ENCODE data around the gene GPR83. TPM values are rescaled to one million over a fixed set of nuclear protein-coding genes. Genes with fewer than 3 reads are reported as not detected.
A peak's percentile ranks its signal among the peaks of the same experiment; 100 is the strongest.

The GPR83 gene
- total and polyA plus RNA-seq, 2 donors (not counting 1 experiment from before 2014, with no cell fraction given) = 0.05 TPM; not detected in 1

- Histone ChIP-seq H3K4me1 (ENCODE audit: control insufficient read depth, extremely low read depth, insufficient read depth, low read length) (peaks cover 9% of the 10 kb centered on the region), H2AFZ (ENCODE audit: low read length) (no peak overlapping the region), H3K79me2 (ENCODE audit: control insufficient read depth, insufficient read depth, low read length) (no peaks in the 10 kb centered on the region), H3K4me2 (ENCODE audit: extremely low read depth, insufficient read depth, low read length) (no peak overlapping the region), H3K9ac (ENCODE audit: insufficient read depth, low read length) (no peak overlapping the region), H3K36me3 (ENCODE audit: control insufficient read depth, insufficient read depth, low read length) (no peaks in the 10 kb centered on the region), H3K9me3 (ENCODE audit: control insufficient read depth, insufficient read depth, low read depth, low read length) (no peaks in the 10 kb centered on the region), H3K27me3 (ENCODE audit: control insufficient read depth, insufficient read depth, low read length) (no peaks in the 10 kb centered on the region), H3K27ac (ENCODE audit: insufficient read depth, low read length) (no peak overlapping the region), H3K4me3 (replicated peaks in 1 of 4; ENCODE audit: control extremely low read depth in 1 of 4, insufficient read depth in 1 of 4, low read depth in 3 of 4, low read length in 4 of 4) (no peak overlapping the region), H4K20me1 (ENCODE audit: control insufficient read depth, extremely low read depth, insufficient read depth, low read length) (no peaks in the 10 kb centered on the region)
- TF ChIP-seq CTCF (conservative IDR thresholded peaks at IDR 0.05 in 1 of 2, IDR thresholded peaks at IDR 0.05 in 1 of 2; ENCODE audit: low read depth in 1 of 2, low read length in 2 of 2) (no peak), EZH2 (IDR thresholded peaks at IDR 0.05; ENCODE audit: low read length, missing control alignments) (no peak)
- DNase-seq (ENCODE audit: low read depth in 2 of 2) = no peak
These were observed 44.4 kb upstream of the GPR83 start for GRCh38 chr11:94445641-94446040.

- Histone ChIP-seq H3K4me3 (replicated peaks in 1 of 4; ENCODE audit: control extremely low read depth in 1 of 4, insufficient read depth in 1 of 4, low read depth in 3 of 4, low read length in 4 of 4) (no peak overlapping the region), H3K9me3 (ENCODE audit: control insufficient read depth, insufficient read depth, low read depth, low read length) (no peaks in the 10 kb centered on the region), H3K9ac (ENCODE audit: insufficient read depth, low read length) (no peak overlapping the region), H3K4me1 (ENCODE audit: control insufficient read depth, extremely low read depth, insufficient read depth, low read length) (no peaks in the 10 kb centered on the region), H3K27ac (ENCODE audit: insufficient read depth, low read length) (no peak overlapping the region), H3K36me3 (ENCODE audit: control insufficient read depth, insufficient read depth, low read length) (peaks cover 2% of the 10 kb centered on the region), H3K27me3 (ENCODE audit: control insufficient read depth, insufficient read depth, low read length) (no peaks in the 10 kb centered on the region), H3K79me2 (ENCODE audit: control insufficient read depth, insufficient read depth, low read length) (no peaks in the 10 kb centered on the region), H2AFZ (ENCODE audit: low read length) (no peak overlapping the region), H4K20me1 (ENCODE audit: control insufficient read depth, extremely low read depth, insufficient read depth, low read length) (no peaks in the 10 kb centered on the region), H3K4me2 (ENCODE audit: extremely low read depth, insufficient read depth, low read length) (no peak overlapping the region)
- TF ChIP-seq EZH2 (IDR thresholded peaks at IDR 0.05; ENCODE audit: low read length, missing control alignments) (no peak), CTCF (conservative IDR thresholded peaks at IDR 0.05 in 1 of 2, IDR thresholded peaks at IDR 0.05 in 1 of 2; ENCODE audit: low read depth in 1 of 2, low read length in 2 of 2) (no peak)
- no peak for DNase-seq (ENCODE audit: low read depth in 2 of 2)
These were observed 31.8 kb upstream of the GPR83 start for GRCh38 chr11:94433049-94433448.

- no peak for TF ChIP-seq EZH2 (IDR thresholded peaks at IDR 0.05; ENCODE audit: low read length, missing control alignments)
- no peak for TF ChIP-seq CTCF (conservative IDR thresholded peaks at IDR 0.05 in 1 of 2, IDR thresholded peaks at IDR 0.05 in 1 of 2; ENCODE audit: low read depth in 1 of 2, low read length in 2 of 2)
- H3K27ac ChIP-seq (ENCODE audit: insufficient read depth, low read length) = no peak overlapping the region
- H3K9me3 ChIP-seq (ENCODE audit: control insufficient read depth, insufficient read depth, low read depth, low read length) = no peaks in the 10 kb centered on the region
- peak; percentile 29 to 34 for DNase-seq (ENCODE audit: low read depth in 2 of 2)
- H3K36me3 ChIP-seq (ENCODE audit: control insufficient read depth, insufficient read depth, low read length) = peaks cover 2% of the 10 kb centered on the region
- H2AFZ ChIP-seq (ENCODE audit: low read length) = no peak overlapping the region
- H3K27me3 ChIP-seq (ENCODE audit: control insufficient read depth, insufficient read depth, low read length) = no peaks in the 10 kb centered on the region
- H3K4me3 ChIP-seq (replicated peaks in 1 of 4; ENCODE audit: control extremely low read depth in 1 of 4, insufficient read depth in 1 of 4, low read depth in 3 of 4, low read length in 4 of 4) = no peak overlapping the region
- no peaks in the 10 kb centered on the region for H3K79me2 ChIP-seq (ENCODE audit: control insufficient read depth, insufficient read depth, low read length)
- H3K4me2 ChIP-seq (ENCODE audit: extremely low read depth, insufficient read depth, low read length) = no peak overlapping the region
- H3K4me1 ChIP-seq (ENCODE audit: control insufficient read depth, extremely low read depth, insufficient read depth, low read length) = peaks cover 2% of the 10 kb centered on the region
- H4K20me1 ChIP-seq (ENCODE audit: control insufficient read depth, extremely low read depth, insufficient read depth, low read length) = no peaks in the 10 kb centered on the region
- H3K9ac ChIP-seq (ENCODE audit: insufficient read depth, low read length) = no peak overlapping the region
These were observed 23.4 kb upstream of the GPR83 start for GRCh38 chr11:94424662-94425061.

Data from fibroblast of lung (primary cell).